Measurements from ENCODE around the gene CUBN. TPM values are rescaled to one million over a fixed set of nuclear protein-coding genes. Genes with fewer than 3 reads are reported as not detected.

Gene CUBN
- total RNA-seq, 1 experiment from 2014 or later: 4.6 TPM

DNA sequence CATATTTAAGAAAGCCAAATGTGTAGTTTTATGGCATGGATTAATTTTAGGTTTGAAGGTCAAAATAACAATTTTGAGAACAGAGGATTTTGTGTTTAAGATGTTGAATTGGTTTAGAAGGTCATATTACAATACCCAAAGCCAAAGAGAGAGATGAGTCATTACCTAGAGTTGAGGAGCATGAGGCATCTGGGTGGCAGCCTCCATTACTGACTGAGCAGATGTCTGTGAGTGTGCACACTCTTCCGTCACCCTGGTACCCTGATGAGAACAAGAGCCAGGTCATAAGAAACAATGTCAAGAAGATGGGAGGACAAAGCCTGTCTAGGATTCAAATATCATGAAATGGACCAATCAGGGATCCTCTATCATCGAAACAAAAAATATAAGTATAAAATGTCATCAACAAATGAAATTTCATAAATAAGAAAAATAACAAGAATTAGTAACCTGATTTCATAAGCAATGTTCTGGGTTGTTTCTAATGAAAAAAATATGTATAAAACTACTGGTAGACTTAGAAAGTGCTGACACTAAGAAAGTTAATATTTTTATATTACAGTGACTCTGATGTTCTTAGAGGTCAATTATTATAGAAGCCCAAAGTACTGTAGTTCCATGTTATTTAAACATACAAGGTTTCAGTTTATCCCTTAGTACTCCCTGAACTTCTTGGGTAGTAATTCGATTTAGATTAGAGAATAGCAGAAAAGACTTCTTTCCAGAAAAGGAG, 20.0 kb downstream of the CUBN start:
- no TSS peak for BruUV-seq (replicated peaks)
- Mint-ChIP-seq H3K4me1 (ENCODE audit: low read depth, unreplicated experiment) (no peaks in the 10 kb centered on the region), H3K4me3 (ENCODE audit: unreplicated experiment) (no peak overlapping the region), H3K9me3 (ENCODE audit: unreplicated experiment) (no peaks in the 10 kb centered on the region), H3K36me3 (ENCODE audit: insufficient read depth, unreplicated experiment) (no peaks in the 10 kb centered on the region), H3K27me3 (ENCODE audit: insufficient read depth, unreplicated experiment) (no peaks in the 10 kb centered on the region), H3K27ac (ENCODE audit: unreplicated experiment) (no peak overlapping the region)
- H3K4me1 ChIP-seq: peaks cover 10% of the 10 kb centered on the region
- H3K4me3 ChIP-seq (ENCODE audit: low read depth, low read length): no peak overlapping the region
- intact Hi-C loops (cut with micrococcal nuclease; ENCODE audit: unreplicated experiment): no loop called here
- ChIA-PET CTCF (no interaction called here), POLR2A (no interaction called here)
- H3K9me3 ChIP-seq: no peaks in the 10 kb centered on the region
- H3K36me3 ChIP-seq (ENCODE audit: control insufficient read depth, insufficient read depth, low read length): no peaks in the 10 kb centered on the region
- H3K27me3 ChIP-seq (replicated peaks; ENCODE audit: control insufficient read depth, insufficient read depth, low read length): no peaks in the 10 kb centered on the region
- TF ChIP-seq, protein P1, sequence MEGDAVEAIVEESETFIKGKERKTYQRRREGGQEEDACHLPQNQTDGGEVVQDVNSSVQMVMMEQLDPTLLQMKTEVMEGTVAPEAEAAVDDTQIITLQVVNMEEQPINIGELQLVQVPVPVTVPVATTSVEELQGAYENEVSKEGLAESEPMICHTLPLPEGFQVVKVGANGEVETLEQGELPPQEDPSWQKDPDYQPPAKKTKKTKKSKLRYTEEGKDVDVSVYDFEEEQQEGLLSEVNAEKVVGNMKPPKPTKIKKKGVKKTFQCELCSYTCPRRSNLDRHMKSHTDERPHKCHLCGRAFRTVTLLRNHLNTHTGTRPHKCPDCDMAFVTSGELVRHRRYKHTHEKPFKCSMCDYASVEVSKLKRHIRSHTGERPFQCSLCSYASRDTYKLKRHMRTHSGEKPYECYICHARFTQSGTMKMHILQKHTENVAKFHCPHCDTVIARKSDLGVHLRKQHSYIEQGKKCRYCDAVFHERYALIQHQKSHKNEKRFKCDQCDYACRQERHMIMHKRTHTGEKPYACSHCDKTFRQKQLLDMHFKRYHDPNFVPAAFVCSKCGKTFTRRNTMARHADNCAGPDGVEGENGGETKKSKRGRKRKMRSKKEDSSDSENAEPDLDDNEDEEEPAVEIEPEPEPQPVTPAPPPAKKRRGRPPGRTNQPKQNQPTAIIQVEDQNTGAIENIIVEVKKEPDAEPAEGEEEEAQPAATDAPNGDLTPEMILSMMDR (IDR thresholded peaks at IDR 0.05; ENCODE audit: insufficient read depth in 1 of 2, low read depth in 1 of 2, low read length in 1 of 2, severe bottlenecking in 1 of 2, unreplicated experiment in 1 of 2): no peak
- DNase-seq: no peak

DNA sequence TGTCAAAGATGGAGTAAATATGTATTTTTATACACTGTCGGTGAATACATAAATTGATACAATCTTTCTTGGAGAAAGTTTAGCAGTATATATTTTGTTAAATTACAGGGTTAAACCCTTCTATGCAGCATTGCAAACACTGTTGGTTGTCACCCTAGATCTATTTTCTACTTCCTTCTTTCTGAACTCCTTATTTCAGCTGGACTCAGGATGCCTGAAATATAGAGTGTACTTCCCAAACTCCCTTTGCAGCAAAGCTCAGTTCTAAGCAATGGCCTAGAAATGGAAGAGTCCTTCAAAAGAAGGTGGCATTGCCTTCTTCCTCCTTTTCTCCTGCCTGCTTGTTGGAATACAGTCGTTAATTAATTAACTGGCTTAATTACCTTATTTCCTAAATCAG, 20.6 kb downstream of the CUBN start:
- intact Hi-C loops (cut with micrococcal nuclease; ENCODE audit: unreplicated experiment): no loop called here
- Histone ChIP-seq H3K9me3 (no peaks in the 10 kb centered on the region), H3K36me3 (ENCODE audit: control insufficient read depth, insufficient read depth, low read length) (no peaks in the 10 kb centered on the region), H3K4me1 (0 out of 2 replicates have a peak, but pooled peaks cover 7% of the 10 kb centered on the region), H3K4me3 (ENCODE audit: low read depth, low read length) (no peak overlapping the region), H3K27me3 (replicated peaks; ENCODE audit: control insufficient read depth, insufficient read depth, low read length) (no peaks in the 10 kb centered on the region)
- no peaks in the 10 kb centered on the region for H3K4me1 Mint-ChIP-seq (ENCODE audit: low read depth, unreplicated experiment)
- DNase-seq: no peak
- no peak overlapping the region for H3K27ac Mint-ChIP-seq (ENCODE audit: unreplicated experiment)
- H3K4me3 Mint-ChIP-seq (ENCODE audit: unreplicated experiment): no peak overlapping the region
- no peaks in the 10 kb centered on the region for H3K36me3 Mint-ChIP-seq (ENCODE audit: insufficient read depth, unreplicated experiment)
- CTCF ChIA-PET: no interaction called here
- BruUV-seq (replicated peaks): no TSS peak
- POLR2A ChIA-PET: no interaction called here
- H3K27me3 Mint-ChIP-seq (ENCODE audit: insufficient read depth, unreplicated experiment): no peaks in the 10 kb centered on the region
- no peaks in the 10 kb centered on the region for H3K9me3 Mint-ChIP-seq (ENCODE audit: unreplicated experiment)
- TF ChIP-seq, protein P1 (IDR thresholded peaks at IDR 0.05; ENCODE audit: insufficient read depth in 1 of 2, low read depth in 1 of 2, low read length in 1 of 2, severe bottlenecking in 1 of 2, unreplicated experiment in 1 of 2): no peak

DNA sequence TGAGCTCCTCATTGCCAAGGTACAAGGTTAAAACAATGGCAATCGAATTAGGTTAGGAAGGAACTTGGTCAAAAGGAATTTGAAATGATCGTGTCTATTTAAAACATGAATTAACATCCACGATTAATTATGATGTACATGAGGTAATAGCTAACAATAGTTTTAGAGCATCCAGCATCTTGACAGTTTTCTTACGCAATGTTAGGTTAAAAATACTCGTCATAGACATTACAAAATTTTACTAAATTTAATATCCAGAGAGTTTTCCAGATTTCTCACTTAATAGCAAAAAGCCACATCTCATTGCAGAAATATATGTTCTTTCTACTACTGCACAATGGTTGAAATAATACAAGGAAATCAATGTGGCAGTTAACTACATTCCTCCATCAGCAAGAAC, 22.6 kb downstream of the CUBN start:
- H3K4me3 Mint-ChIP-seq (ENCODE audit: unreplicated experiment): no peak overlapping the region
- H3K36me3 Mint-ChIP-seq (ENCODE audit: insufficient read depth, unreplicated experiment): no peaks in the 10 kb centered on the region
- no peaks in the 10 kb centered on the region for H3K27me3 Mint-ChIP-seq (ENCODE audit: insufficient read depth, unreplicated experiment)
- ChIA-PET POLR2A (no interaction called here), CTCF (no interaction called here)
- no peak for DNase-seq
- H3K4me1 Mint-ChIP-seq (ENCODE audit: low read depth, unreplicated experiment): no peaks in the 10 kb centered on the region
- TF ChIP-seq, protein P1 (IDR thresholded peaks at IDR 0.05; ENCODE audit: insufficient read depth in 1 of 2, low read depth in 1 of 2, low read length in 1 of 2, severe bottlenecking in 1 of 2, unreplicated experiment in 1 of 2): no peak
- H3K9me3 Mint-ChIP-seq (ENCODE audit: unreplicated experiment): no peaks in the 10 kb centered on the region
- no peaks in the 10 kb centered on the region for H3K9me3 ChIP-seq
- H3K36me3 ChIP-seq (ENCODE audit: control insufficient read depth, insufficient read depth, low read length): no peaks in the 10 kb centered on the region
- intact Hi-C loops (cut with micrococcal nuclease; ENCODE audit: unreplicated experiment): no loop called here
- no TSS peak for BruUV-seq (replicated peaks)
- no peak overlapping the region for H3K27ac Mint-ChIP-seq (ENCODE audit: unreplicated experiment)
- 0 out of 2 replicates have a peak, but pooled peaks cover 7% of the 10 kb centered on the region for H3K4me1 ChIP-seq
- H3K4me3 ChIP-seq (ENCODE audit: low read depth, low read length): no peak overlapping the region
- no peaks in the 10 kb centered on the region for H3K27me3 ChIP-seq (replicated peaks; ENCODE audit: control insufficient read depth, insufficient read depth, low read length)

Data from Caco-2 (cell line).